Gastroesophageal sphincter (tissue), 4 donors: Measurements from ENCODE around the gene GTF3C1. TPM values are rescaled to one million over a fixed set of nuclear protein-coding genes. Genes with fewer than 3 reads are reported as not detected.

Experiments
- ATAC-seq: fragments of 150-250 bp; one replicate; pipeline ENCODE4 v1.9.1; 2016; ENCODE audit warnings: mild to moderate bottlenecking, moderate library complexity
- H3K27ac ChIP-seq, 4 donors: fragments of 200-600 bp; sonication (generic) in 3 of 4; 1 replicate in 3 of 4; 2 replicates in 1 of 4; pipeline ENCODE4 v1.5.1; 2016 to 2019
- H3K27me3 ChIP-seq: fragments of 200-600 bp; sonication (generic); one replicate; pipeline ENCODE4 v1.5.1; 2019
- H3K36me3 ChIP-seq, 2 donors: fragments of 200-600 bp; sonication (generic); one replicate each; pipeline ENCODE4 v1.5.1; 2019; ENCODE audit warnings: control low read depth in 1 of 2
- H3K4me1 ChIP-seq, 3 donors: fragments of 200-600 bp; sonication (generic); 1 replicate in 2 of 3; 2 replicates in 1 of 3; pipeline ENCODE4 v1.5.1; 2016 to 2019; ENCODE audit warnings: control low read depth in 2 of 3
- H3K4me3 ChIP-seq, 2 donors: fragments of 200-600 bp; sonication (generic); one replicate each; pipeline ENCODE4 v1.5.1; 2019; ENCODE audit warnings: mild to moderate bottlenecking in 1 of 2, moderate library complexity in 1 of 2
- H3K9me3 ChIP-seq, 3 donors: fragments of 200-600 bp; sonication (generic); one replicate each; pipeline ENCODE4 v1.5.1; 2017 to 2019; ENCODE audit warnings: control low read depth in 2 of 3
- CTCF ChIP-seq, 4 experiments: fragments of 200-600 bp in 2 of 4; fragments of 450-650 bp in 2 of 4; sonication (generic) in 1 of 4; IDR thresholded peaks; one replicate each; pipeline ENCODE4 v1.5.1; 2017 to 2019; ENCODE audit warnings: antibody characterized with exemption in 4 of 4, mild to moderate bottlenecking in 2 of 4, moderate library complexity in 2 of 4
- EP300 ChIP-seq: sonication (generic); formaldehyde crosslinking; IDR thresholded peaks from one replicate; pipeline ENCODE4 v1.6.1; 2017; ENCODE audit warnings: antibody characterized with exemption, mild to moderate bottlenecking
- POLR2A ChIP-seq, 2 donors: fragments of 450-650 bp; IDR thresholded peaks; one replicate each; pipeline ENCODE4 v1.6.1; 2017; ENCODE audit warnings: antibody characterized with exemption in 2 of 2, mild to moderate bottlenecking in 2 of 2, moderate library complexity in 1 of 2
- POLR2AphosphoS5 ChIP-seq: sonication (generic); formaldehyde crosslinking; IDR thresholded peaks from one replicate; pipeline ENCODE4 v1.6.1; 2017; ENCODE audit warnings: antibody characterized with exemption
- WGBS, 2 donors: methylation state at CpG; one replicate each; pipeline ENCODE4 v1.1.5; 2018; ENCODE audit warnings: low coverage in 1 of 2; 5-methylcytosine and 5-hydroxymethylcytosine counted together
- total RNA-seq, 4 donors: library from RNA; depleted of rRNA; stranded (reverse); fragments of >200 nt; gene quantifications; one replicate each; pipeline ENCODE4 v1.1.0, GENCODE V29; 2016

GTF3C1 gene
- total RNA-seq, 4 donors from 2014 or later: 37.0 to 57.8 (median 49.1) TPM

DNA sequence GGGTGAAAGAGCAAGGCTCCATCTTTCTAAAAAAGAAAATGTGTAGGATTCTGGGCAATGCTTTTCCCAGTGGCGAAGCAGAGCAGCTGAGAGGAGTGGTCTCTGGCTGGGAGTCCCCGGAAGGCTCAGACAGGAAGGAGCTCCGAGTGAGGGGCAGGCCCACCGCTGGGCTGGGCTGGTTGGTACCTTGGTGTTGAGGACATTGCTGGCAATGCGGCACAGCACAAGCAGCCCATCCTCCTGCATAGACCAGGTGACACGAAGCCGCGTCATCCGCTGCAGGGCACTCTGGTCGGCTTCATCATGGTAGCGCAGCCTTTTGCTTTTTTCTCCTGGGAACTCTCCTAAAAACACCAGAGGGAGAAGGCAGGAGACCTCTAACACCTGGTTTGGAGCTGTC is 63.9 kb downstream of the GTF3C1 start:
- Histone ChIP-seq H3K27ac (no peak overlapping the region), H3K4me1 (no peaks in the 10 kb centered on the region), H3K27me3 (no peaks in the 10 kb centered on the region), H3K36me3 (peaks cover 0 to 100% of the 10 kb centered on the region in 2 donors), H3K9me3 (no peaks in the 10 kb centered on the region), H3K4me3 (no peak overlapping the region)
- 95 to 100% methylated on average over 1 to 6 of the region's 11 CpGs for WGBS, 2 donors
- ATAC-seq: no peak
- TF ChIP-seq EP300 (no peak), CTCF (IDR thresholded peaks at IDR 0.05) (no peak), POLR2AphosphoS5 (no peak), POLR2A (IDR thresholded peaks at IDR 0.05) (no peak)

GRCh38 chr16:27485126-27485525 is 64.6 kb downstream of the GTF3C1 start:
- no peaks in the 10 kb centered on the region for H3K9me3 ChIP-seq
- H3K4me1 ChIP-seq: no peaks in the 10 kb centered on the region
- WGBS, 2 donors: 90 to 100% methylated on average over 1 to 8 of the region's 9 CpGs
- no peaks in the 10 kb centered on the region for H3K27me3 ChIP-seq
- H3K4me3 ChIP-seq: no peak overlapping the region
- TF ChIP-seq POLR2AphosphoS5: no peak
- TF ChIP-seq CTCF (IDR thresholded peaks at IDR 0.05): no peak
- TF ChIP-seq POLR2A (IDR thresholded peaks at IDR 0.05): no peak
- TF ChIP-seq EP300: no peak
- peaks cover 0 to 100% of the 10 kb centered on the region in 2 donors for H3K36me3 ChIP-seq
- ATAC-seq: no peak
- H3K27ac ChIP-seq: no peak overlapping the region

GRCh38 chr16:27483624-27484023 is 66.1 kb downstream of the GTF3C1 start:
- no peaks in the 10 kb centered on the region for H3K27me3 ChIP-seq
- peaks cover 0 to 100% of the 10 kb centered on the region in 2 donors for H3K36me3 ChIP-seq
- TF ChIP-seq POLR2AphosphoS5: no peak
- no peak for TF ChIP-seq CTCF (IDR thresholded peaks at IDR 0.05)
- no peak for TF ChIP-seq POLR2A (IDR thresholded peaks at IDR 0.05)
- TF ChIP-seq EP300: no peak
- no peak for ATAC-seq
- H3K4me1 ChIP-seq: no peaks in the 10 kb centered on the region
- H3K9me3 ChIP-seq: no peaks in the 10 kb centered on the region
- WGBS, 2 donors: 93% methylated on average over 4 of the region's 5 CpGs; no CpG with 5 or more reads in 1 of the 2 donors
- H3K27ac ChIP-seq: no peak overlapping the region
- no peak overlapping the region for H3K4me3 ChIP-seq

DNA sequence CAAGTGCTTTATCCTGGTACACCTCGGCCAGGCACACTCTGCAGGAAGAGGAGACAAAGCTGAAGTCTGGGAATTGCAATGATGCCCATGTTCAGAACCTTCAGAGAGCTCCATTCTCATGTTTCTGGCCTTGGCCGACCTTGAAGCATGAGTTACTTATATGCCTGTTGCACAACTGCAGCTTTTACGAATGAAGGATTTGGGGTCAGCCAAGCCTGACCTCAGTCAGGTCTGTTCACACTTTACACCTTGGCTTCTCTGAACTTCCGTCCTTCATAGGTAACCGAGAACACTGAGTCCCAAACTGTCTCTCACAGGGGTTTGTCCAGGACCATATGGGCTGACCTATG is 66.7 kb downstream of the GTF3C1 start:
- H3K36me3 ChIP-seq: peaks cover 0 to 100% of the 10 kb centered on the region in 2 donors
- ATAC-seq: no peak
- WGBS, 2 donors: 86 to 91% methylated on average over 5 of the region's 5 CpGs
- H3K27ac ChIP-seq: no peak overlapping the region
- no peak overlapping the region for H3K4me3 ChIP-seq
- no peak for TF ChIP-seq EP300
- no peak for TF ChIP-seq CTCF (IDR thresholded peaks at IDR 0.05)
- no peak for TF ChIP-seq POLR2A (IDR thresholded peaks at IDR 0.05)
- H3K9me3 ChIP-seq: no peaks in the 10 kb centered on the region
- no peaks in the 10 kb centered on the region for H3K27me3 ChIP-seq
- H3K4me1 ChIP-seq: no peaks in the 10 kb centered on the region

DNA sequence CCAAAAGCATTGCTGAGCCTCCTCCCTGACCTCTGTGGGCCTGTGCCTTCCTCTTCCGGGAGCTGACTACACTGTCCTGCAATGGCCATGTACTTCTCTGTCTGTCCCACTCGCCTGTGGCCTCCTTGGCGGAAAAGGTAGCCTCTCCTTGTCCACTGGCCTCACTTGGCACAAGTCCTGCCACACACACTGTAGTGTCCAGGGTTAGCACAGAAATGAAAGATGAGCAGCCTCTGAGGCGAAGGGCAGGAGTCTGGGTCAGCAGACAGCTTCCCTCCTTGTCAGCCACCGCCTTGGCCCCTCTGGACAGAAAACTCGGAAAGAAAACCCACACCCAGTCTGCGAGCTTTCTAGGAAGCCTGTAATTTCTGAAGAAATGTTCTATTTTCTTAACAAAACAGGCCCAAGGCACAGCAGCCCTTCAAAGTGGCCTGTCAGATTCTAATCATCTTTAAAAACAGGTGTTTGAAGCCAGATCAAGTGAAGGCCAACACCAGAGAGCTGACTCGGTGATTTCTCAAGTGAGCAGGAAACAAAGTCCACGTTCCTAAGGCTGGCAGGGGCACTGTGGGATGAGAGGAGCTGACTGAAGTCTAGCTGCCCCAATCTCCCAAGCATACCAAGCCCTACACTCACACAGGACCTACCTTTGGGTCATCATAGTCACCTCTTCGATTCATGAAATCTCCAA is 67.2 kb downstream of the GTF3C1 start:
- no peak for ATAC-seq
- WGBS, 2 donors: 80 to 100% methylated on average over 1 to 2 of the region's 10 CpGs
- H3K36me3 ChIP-seq: peaks cover 0 to 100% of the 10 kb centered on the region in 2 donors

More for the DNA sequence above, 67.2 kb downstream of the GTF3C1 start:
- Histone ChIP-seq H3K4me1 (no peaks in the 10 kb centered on the region), H3K4me3 (no peak overlapping the region), H3K27me3 (no peaks in the 10 kb centered on the region), H3K9me3 (no peaks in the 10 kb centered on the region), H3K27ac (no peak overlapping the region)
- TF ChIP-seq CTCF (IDR thresholded peaks at IDR 0.05) (no peak), POLR2AphosphoS5 (no peak), POLR2A (IDR thresholded peaks at IDR 0.05) (no peak), EP300 (no peak)
